Keratinocyte (primary cell): ENCODE measurements around the gene RELT.

Experiments
- EZH2 ChIP-seq: IDR thresholded peaks from one replicate; pipeline ENCODE4 v1.6.1; 2012; ENCODE audit warnings: inconsistent platforms, mild to moderate bottlenecking, low read length, moderate library complexity
- TF ChIP-seq, protein P1 (sequence below), 3 experiments: IDR thresholded peaks in 1 of 3; conservative IDR thresholded peaks in 1 of 3; optimal IDR thresholded peaks in 1 of 3; 2 replicates in 2 of 3; 3 replicates in 1 of 3; pipeline versions ENCODE3 to v1.5.1; 2011; ENCODE audit warnings: low read length in 3 of 3, mild to moderate bottlenecking in 3 of 3, moderate library complexity in 2 of 3, control low read depth in 1 of 3, inconsistent platforms in 1 of 3; ENCODE audit not compliant: insufficient read depth in 2 of 3; ENCODE audit errors: extremely low read depth in 1 of 3

DNA sequence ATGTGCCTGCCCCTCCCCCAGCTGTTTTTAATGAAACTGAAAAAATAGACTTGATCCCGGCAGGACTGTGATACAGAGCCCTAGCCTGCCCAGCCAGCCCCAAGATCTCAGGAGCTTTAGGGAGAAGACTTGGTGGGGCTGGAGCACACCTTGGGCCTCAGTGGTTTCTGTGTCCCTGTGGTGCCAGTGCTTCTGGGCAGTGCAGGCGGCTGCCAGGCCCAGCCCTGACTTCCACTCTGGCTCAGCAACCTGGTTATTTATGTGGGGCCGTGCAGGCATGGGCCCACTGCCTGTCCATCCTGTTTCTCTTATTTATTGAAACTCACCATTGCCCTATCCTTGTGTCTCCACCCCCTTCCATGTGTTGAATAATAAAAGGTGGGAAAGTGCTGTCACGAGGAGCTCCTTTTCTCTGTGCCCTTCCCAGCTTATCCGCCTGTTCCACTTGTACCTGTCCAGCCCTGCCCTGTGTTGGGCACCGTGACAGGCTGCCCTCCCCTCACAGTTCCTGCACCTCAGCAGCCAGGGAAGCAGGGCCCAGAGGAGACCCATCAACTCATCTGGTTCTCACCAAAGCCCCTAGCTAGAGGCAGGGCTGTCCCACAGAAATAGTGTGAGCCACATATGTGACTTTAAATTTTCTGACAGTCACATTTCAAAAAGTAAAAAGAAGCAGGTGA lies 20.2 kb downstream of the RELT start:
- no peak for TF ChIP-seq EZH2
- TF ChIP-seq, protein P1, sequence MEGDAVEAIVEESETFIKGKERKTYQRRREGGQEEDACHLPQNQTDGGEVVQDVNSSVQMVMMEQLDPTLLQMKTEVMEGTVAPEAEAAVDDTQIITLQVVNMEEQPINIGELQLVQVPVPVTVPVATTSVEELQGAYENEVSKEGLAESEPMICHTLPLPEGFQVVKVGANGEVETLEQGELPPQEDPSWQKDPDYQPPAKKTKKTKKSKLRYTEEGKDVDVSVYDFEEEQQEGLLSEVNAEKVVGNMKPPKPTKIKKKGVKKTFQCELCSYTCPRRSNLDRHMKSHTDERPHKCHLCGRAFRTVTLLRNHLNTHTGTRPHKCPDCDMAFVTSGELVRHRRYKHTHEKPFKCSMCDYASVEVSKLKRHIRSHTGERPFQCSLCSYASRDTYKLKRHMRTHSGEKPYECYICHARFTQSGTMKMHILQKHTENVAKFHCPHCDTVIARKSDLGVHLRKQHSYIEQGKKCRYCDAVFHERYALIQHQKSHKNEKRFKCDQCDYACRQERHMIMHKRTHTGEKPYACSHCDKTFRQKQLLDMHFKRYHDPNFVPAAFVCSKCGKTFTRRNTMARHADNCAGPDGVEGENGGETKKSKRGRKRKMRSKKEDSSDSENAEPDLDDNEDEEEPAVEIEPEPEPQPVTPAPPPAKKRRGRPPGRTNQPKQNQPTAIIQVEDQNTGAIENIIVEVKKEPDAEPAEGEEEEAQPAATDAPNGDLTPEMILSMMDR (optimal IDR thresholded peaks at IDR 0.05 in 1 of 3, IDR thresholded peaks at IDR 0.05 in 1 of 3, conservative IDR thresholded peaks at IDR 0.05 in 1 of 3; ENCODE audit: extremely low read depth in 1 of 3, insufficient read depth in 2 of 3, low read length in 3 of 3), result no peak
